ENCODE results near the gene CD276. TPM values are rescaled to one million over a fixed set of nuclear protein-coding genes. Genes with fewer than 3 reads are reported as not detected.
"Not testable (repeated sequence)": the region's sequence is repeated elsewhere in the genome, so short reads cannot be mapped to it uniquely, and the experiment has no call there.

Gene CD276
- total RNA-seq, 1 donor from 2014 or later = 36.5 TPM

GRCh38 chr15:73723191-73723590 lies 39.0 kb downstream of the CD276 start:
- intact Hi-C loops (cut with DNase I) = no loop called here
- DNase-seq = no peak
- no peak for ATAC-seq (ENCODE audit: poor library complexity)

GRCh38 chr15:73724212-73724611 lies 40.0 kb downstream of the CD276 start:
- no peak for DNase-seq
- intact Hi-C loops (cut with DNase I) = no loop called here
- ATAC-seq (ENCODE audit: poor library complexity) = peak; percentile 23

GRCh38 chr15:73727330-73727976 lies 43.3 kb downstream of the CD276 start:
- DNase-seq = peak; percentile 63
- intact Hi-C loops (cut with DNase I) = no loop called here

GRCh38 chr15:73732051-73732450 lies 47.9 kb downstream of the CD276 start:
- DNase-seq; intact Hi-C loops (cut with DNase I); ATAC-seq (ENCODE audit: poor library complexity): not testable (repeated sequence)

More at GRCh38 chr15:73727330-73727976, 43.3 kb downstream of the CD276 start:
- peak; percentile 84 for ATAC-seq (ENCODE audit: poor library complexity)

GRCh38 chr15:73732930-73733329 lies 48.7 kb downstream of the CD276 start:
- intact Hi-C loops (cut with DNase I) = no loop called here
- ATAC-seq (ENCODE audit: poor library complexity) = no peak
- DNase-seq = no peak

GRCh38 chr15:73737535-73737934 lies 53.4 kb downstream of the CD276 start:
- intact Hi-C loops (cut with DNase I) = no loop called here
- DNase-seq = no peak
- peak; percentile 24 for ATAC-seq (ENCODE audit: poor library complexity)

GRCh38 chr15:73740152-73741048 lies 56.2 kb downstream of the CD276 start:
- no peak for DNase-seq
- intact Hi-C loops (cut with DNase I) = no loop called here

GRCh38 chr15:73741321-73741836 lies 57.2 kb downstream of the CD276 start:
- DNase-seq (no peak), ATAC-seq (ENCODE audit: poor library complexity) (no peak)
- intact Hi-C loops (cut with DNase I) = no loop called here

More at GRCh38 chr15:73740152-73741048, 56.2 kb downstream of the CD276 start:
- no peak for ATAC-seq (ENCODE audit: poor library complexity)

- DNase-seq = no peak
- ATAC-seq (ENCODE audit: poor library complexity) = no peak
- intact Hi-C loops (cut with DNase I) = no loop called here
Observed at GRCh38 chr15:73744293-73744692, 60.1 kb downstream of the CD276 start.

- intact Hi-C loops (cut with DNase I) = no loop called here
- ATAC-seq (ENCODE audit: poor library complexity) (no peak), DNase-seq (no peak)
Observed at GRCh38 chr15:73745073-73745472, 60.9 kb downstream of the CD276 start.

- intact Hi-C loops (cut with DNase I) = no loop called here
- no peak for ATAC-seq (ENCODE audit: poor library complexity)
- no peak for DNase-seq
Observed at GRCh38 chr15:73746261-73746660, 62.1 kb downstream of the CD276 start.

GRCh38 chr15:73746883-73747282 lies 62.7 kb downstream of the CD276 start:
- intact Hi-C loops (cut with DNase I) = no loop called here
- ATAC-seq (ENCODE audit: poor library complexity) (peak; percentile 15), DNase-seq (no peak)

GRCh38 chr15:73747847-73748590 lies 63.8 kb downstream of the CD276 start:
- intact Hi-C loops (cut with DNase I) = no loop called here
- DNase-seq (no peak), ATAC-seq (ENCODE audit: poor library complexity) (no peak)

- DNase-seq (no peak), ATAC-seq (ENCODE audit: poor library complexity) (no peak)
- intact Hi-C loops (cut with DNase I) = no loop called here
Observed at GRCh38 chr15:73748730-73749129, 64.5 kb downstream of the CD276 start.

GRCh38 chr15:73749533-73749932 lies 65.3 kb downstream of the CD276 start:
- DNase-seq (no peak), ATAC-seq (ENCODE audit: poor library complexity) (no peak)
- intact Hi-C loops (cut with DNase I) = no loop called here

- DNase-seq = no peak
- no peak for ATAC-seq (ENCODE audit: poor library complexity)
- intact Hi-C loops (cut with DNase I) = no loop called here
Observed at GRCh38 chr15:73749971-73750370, 65.8 kb downstream of the CD276 start.

- intact Hi-C loops (cut with DNase I) = no loop called here
- no peak for DNase-seq
- no peak for ATAC-seq (ENCODE audit: poor library complexity)
Observed at GRCh38 chr15:73750438-73750837, 66.3 kb downstream of the CD276 start.

GRCh38 chr15:73750951-73751350 lies 66.8 kb downstream of the CD276 start:
- DNase-seq (no peak), ATAC-seq (ENCODE audit: poor library complexity) (no peak)
- intact Hi-C loops (cut with DNase I) = no loop called here

GRCh38 chr15:73751511-73751898 lies 67.3 kb downstream of the CD276 start:
- intact Hi-C loops (cut with DNase I) = no loop called here
- no peak for DNase-seq
- peak; percentile 10 for ATAC-seq (ENCODE audit: poor library complexity)

Data from Right ventricle myocardium superior (tissue), 1 donor.